GM19372 (cell line): ENCODE results near the gene TAC3.
"Not testable (repeated sequence)": the region's sequence is repeated elsewhere in the genome, so short reads cannot be mapped to it uniquely, and the experiment has no call there.

Experiments used
- ATAC-seq: cut with Tn5 transposase; IDR thresholded peaks from one replicate; pipeline ENCODE4 v1.9.1; 2021; ENCODE audit warnings: mild to moderate bottlenecking, low read depth, moderate library complexity; ENCODE audit not compliant: unreplicated experiment

The TAC3 gene

DNA sequence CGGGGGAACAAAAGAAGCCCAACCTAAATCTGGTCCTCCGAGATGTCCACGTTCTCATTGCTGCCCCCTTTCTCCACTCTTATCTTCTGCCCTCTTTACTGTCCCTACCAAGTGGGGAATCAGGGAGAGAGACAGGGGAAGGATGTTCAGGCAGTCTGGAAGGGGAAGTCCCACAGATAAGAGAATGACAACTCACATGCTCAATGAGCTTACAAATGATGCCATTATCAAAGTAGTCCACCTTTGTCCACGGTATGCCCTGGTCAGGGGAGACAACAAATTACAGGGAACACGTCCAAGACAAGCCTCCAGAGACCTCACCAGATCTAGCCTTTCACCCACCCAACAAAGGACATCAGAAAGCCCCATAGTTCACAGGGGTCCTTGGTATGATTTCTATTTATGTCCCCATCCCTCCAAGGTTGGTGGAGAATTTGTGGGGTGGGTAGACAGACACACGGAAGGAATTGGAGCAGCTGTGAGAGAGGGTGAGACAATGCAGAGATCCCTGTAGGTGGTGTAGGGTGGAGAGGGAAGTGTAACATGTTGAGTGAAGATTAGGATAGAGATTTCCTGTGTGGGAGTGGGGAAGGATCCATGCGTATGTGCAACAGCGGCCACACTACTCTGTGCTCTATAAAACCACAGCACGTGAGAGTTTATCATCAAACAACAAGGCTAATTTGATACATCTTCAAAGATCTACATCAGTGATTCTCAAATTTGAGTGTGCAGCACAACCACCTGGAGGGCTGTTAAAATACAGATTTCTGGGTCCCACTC lies 22.9 kb upstream of the TAC3 start:
- no peak for ATAC-seq

DNA sequence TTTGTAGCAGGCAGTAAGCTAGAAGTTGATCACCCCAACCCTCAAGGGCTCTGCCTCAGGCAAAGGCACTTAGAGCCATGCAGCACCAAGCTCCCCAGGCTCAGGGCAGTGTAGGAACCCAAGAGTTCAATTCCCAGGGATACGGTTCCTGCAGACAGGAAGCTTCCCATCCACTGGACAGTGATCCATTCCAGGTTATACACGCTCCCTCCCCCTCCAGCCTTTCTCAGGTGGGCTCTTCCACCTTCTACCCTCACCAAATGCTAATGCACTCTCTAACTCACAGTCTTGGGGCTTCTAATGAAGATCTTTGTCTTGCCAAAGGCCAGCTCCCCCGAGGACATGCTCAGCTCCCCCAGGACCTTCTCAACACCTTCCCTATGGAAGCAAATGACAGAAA lies 20.9 kb upstream of the TAC3 start:
- ATAC-seq = no peak

DNA sequence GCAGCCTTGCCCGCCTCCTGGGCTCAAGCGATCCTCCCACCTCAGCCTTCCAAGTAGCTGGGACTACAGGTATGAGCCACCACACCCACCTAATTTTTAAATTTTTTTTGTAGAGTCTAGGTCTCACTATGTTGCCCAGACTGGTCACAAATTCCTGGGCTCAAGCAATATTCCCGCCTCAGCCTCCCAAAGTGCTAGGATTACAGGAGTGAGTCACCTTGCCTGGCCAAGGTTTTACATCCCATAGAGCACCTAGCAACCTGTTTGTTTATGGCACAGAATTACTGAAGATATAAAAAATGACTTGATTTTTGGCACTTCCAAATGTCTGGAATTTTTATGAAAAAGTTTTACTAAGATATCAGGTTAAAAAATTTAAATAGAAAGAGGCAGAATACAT lies 17.1 kb upstream of the TAC3 start:
- no peak for ATAC-seq

DNA sequence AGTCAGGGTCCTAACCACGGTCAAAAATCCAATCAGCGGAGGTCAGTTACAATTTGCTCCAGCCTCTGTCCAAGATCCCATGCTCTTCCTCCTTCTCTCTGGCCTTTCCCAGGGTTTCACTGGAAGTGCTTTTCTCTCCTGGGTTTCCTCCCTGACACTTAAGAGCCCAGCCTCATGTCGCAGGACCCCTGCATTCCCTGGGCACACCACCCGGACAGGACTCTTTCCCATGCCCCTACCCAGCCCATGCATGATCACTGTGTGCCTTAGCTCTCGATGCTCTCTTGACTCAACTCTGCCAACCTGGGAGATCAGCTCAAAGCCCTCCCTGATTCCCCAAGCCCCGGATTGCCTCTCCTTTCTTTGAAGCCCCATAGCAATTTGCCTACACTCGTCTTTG lies 15.5 kb upstream of the TAC3 start:
- no peak for ATAC-seq

DNA sequence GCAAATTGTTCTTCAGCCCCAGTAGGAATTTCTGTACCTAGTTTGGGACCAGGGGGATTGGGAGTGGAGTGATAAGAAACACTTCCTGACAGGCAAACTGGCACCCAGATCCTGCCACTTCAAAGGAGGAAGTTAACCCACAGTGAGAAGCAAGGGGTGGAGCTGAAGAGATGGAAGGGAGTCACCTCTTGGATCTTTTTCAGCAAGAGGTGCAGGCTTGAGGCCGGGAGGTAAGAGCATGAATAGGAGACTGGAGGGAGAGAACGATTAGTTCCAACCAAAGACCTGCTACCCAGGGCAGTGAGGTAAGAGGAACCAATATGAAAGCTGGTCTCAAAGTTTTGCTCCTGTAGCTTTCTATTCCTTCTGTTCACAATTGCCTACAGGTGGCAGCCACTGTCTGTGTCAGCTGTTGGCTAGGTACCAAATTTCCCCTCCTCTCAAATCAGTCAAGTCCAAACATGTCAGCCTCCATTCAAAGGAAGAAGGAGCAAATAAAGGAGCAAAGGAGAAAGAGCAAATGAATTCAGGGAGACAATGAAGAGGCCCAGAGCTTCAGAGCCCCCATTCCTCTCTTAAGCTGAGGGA lies 14.9 kb upstream of the TAC3 start:
- no peak for ATAC-seq

DNA sequence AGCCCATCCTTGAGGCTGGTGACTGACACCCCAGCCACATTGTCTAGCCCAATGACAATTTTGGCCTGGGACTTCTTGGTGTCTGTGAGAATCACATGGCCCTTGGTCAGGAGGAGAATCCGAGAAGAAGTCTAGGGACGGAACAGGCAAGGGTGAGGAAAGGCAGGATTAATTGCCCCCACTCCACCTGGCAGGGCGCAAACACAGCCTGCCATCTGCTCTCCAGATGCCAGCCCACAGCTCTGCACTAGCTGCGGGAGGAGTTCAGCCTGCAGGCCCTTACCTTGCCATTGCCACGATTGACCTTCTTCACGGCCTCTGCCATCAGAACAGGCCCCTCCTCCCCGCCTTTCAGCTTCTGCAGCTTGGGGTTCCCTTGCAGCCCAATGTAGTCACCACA lies 13.1 kb upstream of the TAC3 start:
- ATAC-seq = no peak

DNA sequence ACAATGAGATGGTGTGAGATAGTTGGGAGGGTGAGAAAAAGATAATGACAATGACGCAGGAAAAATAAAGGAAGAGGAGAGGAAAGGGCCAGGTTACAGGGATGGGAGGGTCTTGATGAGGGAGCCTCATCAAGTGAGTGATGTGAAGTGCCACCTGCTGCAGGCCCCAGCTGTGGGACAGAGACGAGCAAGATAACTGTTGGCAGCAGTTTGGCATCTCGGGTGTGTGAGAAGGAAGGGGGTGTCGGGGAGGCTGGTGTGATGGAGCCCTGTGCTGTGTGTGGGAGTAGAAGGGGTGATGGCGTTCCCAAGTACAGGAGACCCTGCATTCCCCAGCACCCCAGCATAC lies 11.4 kb upstream of the TAC3 start:
- ATAC-seq = no peak

DNA sequence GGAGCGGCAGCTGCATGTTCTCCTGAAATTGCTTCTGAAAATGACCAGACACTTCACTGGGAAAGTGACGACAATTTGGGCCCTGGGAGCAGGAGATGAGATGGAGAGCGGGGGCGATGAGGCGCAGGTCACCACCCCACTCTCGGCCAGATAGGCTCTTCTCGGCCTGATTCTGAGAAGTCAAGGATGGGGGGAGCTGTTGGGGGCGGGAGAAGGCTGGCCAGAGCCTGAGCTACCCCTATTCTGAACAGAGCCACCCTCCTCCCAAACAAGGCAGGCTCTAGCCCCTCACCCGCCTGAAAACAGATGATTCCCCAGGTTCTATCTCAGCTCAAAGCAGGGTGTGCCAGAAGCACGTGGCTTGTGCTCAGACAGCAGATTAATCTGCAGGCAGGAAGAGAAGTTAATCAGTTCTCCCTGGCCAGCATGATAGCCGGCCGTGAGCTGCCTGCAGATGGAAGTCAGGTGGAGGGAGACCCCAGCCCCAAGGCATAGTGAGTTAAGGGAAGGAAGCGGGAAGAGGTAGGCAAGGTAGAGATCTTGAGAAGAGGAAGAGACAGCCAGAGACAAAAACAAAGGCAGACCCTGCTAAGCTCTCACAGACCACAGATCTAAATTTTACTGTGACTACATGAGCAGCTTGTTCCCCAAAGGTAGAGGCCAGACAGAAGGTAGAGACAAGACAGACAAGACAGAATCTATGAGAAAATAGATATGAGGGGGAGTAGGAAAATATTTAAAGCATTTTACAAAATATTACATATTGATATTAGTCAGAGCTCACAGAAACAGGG lies 10.9 kb upstream of the TAC3 start:
- no peak for ATAC-seq

DNA sequence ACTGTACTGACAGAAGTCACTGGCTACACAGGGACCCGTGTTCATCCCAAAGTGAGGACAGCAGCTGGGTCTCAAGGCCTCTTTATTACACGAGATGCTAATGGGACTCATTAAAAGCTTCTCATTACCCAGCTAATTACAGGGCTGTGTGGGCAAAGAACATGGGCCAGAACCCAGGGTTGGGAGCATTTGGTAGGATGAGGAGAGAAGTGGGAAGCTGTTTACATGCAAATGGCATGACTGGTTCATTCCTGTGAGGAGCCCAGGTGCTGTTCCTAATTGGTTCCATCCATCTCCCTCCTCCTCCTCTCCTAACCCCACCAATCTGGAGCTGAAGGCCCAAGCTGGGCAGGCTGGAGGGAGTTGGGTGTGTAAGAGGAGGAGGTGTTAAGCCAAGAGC lies 8.9 kb upstream of the TAC3 start:
- no peak for ATAC-seq

DNA sequence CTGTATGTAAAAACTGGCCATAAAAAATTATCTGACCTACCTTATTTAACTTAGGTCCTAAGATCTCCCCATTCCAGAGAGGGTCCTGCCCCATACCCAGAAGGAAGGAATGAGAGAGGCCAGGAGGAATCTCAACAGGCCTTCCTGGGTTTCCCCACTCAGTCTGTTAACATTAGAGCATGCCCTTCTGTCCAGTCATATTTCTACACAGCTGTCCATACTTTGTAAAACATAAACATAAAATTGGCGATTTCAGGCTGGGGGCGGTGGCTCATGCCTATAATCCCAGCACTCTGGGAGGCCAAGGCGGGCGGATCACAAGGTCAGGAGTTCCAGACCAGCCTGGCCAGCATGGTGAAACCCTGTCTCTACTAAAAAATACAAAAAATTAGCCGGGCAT lies 6.0 kb upstream of the TAC3 start:
- ATAC-seq = not testable (repeated sequence)

DNA sequence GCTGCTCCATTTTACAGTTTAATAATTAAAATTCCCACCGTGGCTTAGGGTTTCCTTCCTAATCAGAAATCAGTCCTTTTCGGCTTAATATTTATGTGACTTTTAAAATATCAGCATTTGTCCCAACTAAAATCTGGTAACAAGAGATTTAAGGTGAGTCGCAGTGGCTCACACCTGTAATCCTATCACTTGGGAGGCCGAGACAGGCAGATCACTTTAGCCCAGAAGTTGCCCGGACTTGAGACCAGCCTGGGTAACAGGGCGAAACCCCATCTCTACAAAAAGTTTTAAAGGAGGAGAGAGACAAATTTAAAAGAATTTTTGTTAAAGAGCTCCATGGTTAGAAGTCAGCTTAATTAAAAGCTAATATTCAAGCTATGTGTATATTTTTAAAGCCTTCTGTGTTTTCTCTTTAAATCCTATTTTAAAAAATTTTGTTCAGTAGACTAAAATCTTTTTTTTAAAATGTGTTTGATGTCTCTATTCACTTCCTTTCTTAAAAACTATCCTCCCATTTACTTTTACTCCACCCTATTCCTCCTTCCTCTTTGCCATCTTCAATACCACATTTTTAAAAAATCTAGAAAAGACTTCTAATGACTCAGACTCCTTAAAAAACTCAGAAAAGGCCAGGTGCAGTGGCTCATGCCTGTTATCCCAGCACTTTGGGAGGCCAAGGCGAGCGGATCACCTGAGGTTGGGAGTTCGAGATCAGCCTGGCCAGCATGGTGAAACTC lies 3.8 kb upstream of the TAC3 start:
- ATAC-seq = no peak

DNA sequence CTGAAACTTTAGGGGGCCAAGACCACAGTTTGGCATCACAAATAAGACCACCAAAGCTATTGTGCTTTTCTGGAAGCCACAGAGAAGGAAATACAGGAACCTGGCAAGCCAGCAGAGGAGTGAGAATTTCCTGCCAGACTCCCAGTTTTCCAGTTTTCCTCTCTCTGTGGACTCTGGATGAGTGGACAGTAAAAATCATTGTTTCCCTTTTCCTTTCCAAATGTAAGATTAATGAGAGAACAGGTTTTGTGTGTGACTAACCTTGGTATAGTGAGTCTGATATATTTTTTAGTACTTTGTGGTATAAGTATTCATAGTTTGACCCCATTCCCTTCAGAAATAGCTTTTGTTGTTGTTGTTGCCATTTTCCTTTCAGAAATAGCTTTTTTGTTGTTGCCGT lies 2.6 kb upstream of the TAC3 start:
- no peak for ATAC-seq

DNA sequence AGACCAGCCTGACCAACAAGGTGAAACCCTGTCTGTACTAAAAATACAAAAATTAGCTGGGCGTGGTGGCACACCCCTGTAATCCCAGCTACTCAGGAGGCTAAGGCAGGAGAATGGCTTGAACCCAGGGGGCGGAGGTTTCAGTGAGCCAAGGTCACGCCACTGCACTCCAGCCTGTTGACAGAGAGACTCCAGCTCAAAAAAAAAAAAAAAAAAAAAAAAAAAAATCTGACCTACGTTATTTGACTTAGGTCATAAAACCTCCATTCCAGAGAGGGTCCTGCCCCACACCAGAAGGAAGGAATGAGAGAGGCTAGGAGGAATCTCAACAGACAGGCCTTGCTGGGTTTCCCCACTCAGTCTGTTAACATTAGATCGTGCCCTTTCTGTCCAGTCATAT lies 2.0 kb upstream of the TAC3 start:
- ATAC-seq = not testable (repeated sequence)

DNA sequence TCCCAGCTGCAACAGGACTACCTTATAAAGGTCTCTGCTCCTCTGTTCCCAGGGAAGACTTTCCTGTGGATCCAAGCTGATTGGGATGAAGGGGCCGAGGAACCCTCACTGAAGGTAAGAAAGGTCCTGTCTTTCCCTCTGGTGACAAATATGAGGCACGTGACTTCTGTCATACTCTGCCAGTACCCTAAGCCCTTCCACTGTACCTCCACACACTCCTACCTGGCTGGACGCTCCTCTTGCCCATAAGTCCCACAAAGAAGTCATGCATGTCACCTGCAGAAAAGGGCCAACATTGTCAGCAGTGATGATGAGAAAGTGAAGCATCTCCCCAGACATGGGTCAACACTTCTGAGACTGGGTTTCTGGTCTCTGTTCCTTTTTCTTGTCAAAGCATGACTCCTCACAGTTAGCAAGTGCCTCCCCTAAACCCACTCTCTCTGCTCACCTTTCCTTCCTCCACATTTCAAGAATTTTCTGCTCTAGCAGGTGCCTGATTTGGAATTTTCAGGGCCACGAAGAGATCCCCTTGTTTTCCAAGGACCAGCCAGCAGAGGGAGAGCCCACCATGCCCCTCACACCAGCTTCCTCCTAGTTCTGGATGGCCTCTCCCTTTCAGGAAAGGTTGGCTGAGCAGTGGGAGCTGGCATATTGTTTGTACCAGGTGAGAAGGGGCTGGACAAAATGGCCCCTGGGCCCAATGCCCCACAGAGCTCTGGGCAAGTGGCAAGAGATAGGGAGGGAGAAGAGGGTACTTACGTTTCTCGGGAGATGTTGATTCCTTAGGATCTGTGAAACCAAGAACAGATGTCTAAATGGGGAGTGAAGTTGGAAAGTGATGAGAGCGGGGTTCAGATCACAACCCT lies 3.5 kb downstream of the TAC3 start:
- ATAC-seq = no peak

DNA sequence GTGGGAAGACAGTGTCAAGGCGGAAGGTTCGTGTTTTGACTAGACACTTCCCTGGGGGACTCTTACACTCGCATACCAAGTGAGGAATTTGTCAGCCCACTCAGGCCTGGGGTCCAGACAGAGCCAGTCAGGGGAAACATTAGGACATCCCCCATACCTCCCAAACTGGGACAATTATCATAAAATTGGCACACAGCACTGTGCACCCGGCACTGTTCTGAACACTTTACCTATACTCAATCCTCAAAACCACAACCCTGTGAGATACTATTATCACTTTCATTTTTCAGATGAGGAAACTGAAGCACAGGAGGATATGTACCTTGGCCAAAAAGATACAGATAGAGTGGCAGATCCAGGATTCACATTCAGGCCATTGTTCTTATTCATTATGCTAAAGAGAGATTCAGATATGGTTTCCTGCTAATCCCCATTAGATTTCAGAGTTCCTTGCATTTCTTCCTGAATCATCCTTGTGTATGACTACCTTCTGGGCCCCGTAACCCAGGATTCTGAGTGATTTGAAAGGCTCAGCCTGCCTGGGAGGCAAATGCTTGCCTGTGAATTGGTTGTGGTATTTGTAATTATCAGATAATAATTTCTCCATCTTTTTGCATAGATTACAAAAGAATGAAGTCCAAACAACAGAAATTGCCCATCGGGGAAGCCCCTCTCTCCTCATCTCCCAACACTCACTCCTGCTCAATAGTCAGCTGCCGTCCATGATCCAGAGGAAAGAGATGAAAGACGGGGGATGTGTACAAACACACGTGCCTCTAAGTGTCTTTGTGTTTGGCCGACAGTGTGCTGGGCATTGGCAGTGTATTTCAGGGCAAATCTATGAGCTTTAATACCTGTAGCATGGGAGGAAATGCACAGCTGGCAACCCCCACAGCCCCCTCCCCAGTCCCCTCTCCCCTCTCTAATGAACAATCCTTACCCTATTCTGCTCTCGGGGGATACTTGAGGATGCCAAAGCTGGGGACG lies 4.6 kb downstream of the TAC3 start:
- no peak for ATAC-seq

DNA sequence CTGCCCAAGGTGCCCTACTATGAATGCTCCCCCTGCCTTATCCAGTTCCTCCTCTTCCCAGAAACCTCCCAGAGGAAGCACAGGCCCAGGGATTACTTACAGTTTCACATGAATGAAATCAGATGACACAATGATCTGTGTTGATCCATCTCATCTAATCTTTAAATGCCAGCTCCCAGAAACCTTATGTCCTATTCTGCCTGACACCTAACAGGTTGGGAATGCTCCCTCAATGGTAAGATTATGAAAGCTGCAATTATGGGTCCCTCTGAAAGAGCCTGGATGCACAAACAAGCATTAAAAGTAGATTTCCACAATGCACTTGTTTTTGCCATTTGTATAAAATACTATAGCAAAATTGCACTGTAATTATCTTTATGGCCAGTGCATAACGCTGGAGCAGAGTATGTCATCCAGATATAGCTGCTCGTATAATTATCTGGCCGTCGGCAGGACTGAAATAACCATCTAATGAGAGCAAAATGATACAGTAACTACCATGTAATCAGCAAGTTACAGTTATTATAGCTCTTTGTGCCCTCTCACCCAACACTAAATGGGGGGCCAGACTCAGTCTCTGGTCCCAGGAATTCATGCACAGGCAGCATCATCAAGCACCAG lies 5.6 kb downstream of the TAC3 start:
- no peak for ATAC-seq

DNA sequence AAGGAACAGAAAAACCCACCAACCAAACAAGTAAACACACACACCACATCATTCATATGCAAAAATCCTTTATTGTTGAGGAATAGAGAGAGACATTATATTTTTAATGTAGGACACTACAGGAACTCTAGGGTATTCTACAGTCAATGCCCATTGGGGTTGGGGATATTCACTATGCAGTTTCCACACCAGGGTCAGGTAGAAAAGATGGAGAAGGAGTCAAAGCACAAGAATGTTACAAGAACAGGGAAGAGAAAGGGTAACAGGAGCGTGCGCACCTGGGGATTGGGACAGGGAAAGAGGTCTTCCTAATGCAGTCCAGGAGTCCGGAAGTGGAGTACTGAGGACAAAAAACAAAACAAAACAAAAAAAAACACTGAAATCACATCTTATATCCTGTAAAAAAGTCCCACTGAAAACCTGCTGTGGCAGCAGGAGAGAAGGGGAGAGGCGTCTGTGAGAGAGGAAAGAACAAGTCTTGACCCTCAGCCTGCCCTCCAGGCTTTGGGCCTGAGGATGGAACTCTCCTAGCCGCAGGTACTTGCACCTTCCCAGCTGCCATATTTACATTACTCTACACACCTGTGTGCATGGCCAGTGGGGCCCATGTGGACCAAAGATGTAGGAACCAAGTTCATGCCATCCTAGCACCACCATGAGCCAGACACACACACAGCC lies 6.2 kb downstream of the TAC3 start:
- no peak for ATAC-seq

DNA sequence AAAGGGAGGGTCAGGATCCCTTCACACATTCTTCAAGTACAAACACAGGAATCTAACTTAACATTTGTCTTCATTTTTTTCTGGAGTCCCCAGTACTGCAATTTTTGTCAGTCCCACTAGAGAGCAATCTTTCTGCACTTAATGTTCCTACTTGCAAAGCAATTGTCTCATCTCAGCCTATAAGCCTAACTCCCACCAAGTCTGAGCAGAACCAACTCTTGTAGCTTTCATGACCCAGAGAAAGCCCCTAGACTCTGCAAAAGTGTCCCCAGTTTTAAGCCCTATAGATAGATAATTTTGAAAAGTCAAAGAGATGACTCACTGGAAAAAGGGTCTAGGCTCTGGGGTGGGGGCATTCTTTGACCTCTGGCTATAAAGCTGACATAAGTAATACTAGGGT lies 8.2 kb downstream of the TAC3 start:
- ATAC-seq = no peak
